NCI-H2107 treated with DMSO at 0.1 percent for 48 hours (cell line): ENCODE data around the gene WNT8B.

ENCODE experiments used
- DNase-seq: peaks from one replicate; lab custom pipeline; 2025; ENCODE audit not compliant: unreplicated experiment; lab: John Stamatoyannopoulos, UW

The WNT8B gene, protein sequence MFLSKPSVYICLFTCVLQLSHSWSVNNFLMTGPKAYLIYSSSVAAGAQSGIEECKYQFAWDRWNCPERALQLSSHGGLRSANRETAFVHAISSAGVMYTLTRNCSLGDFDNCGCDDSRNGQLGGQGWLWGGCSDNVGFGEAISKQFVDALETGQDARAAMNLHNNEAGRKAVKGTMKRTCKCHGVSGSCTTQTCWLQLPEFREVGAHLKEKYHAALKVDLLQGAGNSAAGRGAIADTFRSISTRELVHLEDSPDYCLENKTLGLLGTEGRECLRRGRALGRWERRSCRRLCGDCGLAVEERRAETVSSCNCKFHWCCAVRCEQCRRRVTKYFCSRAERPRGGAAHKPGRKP

DNA sequence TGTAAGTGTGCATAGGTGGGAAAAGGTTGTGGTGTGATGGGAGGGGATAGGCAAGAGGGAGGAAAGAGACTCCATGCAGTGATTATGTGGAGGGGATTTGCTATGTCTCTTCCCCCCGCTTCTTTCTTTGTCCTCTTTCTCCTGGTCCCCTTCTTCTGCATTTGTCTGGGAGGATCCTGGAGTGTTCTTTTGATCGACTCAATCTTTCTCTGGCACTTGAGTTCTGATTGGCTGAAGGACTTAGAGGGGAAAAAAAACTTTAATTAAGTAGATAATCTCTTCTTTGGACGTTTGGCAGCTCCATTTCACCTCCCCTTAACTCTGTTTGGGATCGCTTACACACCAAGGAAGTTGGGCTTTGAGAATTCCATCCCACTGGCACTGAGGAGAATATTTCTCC is at the start of gene WNT8B:
TSS of gene WNT8B (plus strand) at position 301 of the 400 bp plus-strand sequence. CDS start 160 bp downstream, outside the sequence.
- no peak for DNase-seq

DNA sequence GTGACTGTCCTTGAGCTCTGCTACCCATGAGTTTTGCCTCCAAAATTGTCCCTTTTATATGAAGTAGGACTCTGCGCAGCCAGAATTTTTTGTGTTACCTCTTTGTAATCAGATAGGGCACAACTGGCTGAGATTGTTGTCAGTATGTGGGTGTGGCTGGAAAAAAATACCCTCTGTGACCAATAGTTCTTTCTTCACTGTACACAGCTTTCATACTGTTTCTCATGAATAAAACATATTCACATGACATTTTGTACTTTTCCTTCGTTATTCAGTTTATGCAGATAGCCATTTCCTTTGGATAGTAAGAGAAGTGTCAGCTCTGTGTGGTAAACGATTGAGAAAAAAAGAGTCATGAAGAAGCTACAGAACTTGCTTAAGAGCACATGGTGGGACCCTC is 49.6 kb upstream of the WNT8B start:
- DNase-seq = no peak

GRCh38 chr10:100419911-100420449 is 42.8 kb upstream of the WNT8B start:
- DNase-seq = no peak

GRCh38 chr10:100427374-100427773 is 35.4 kb upstream of the WNT8B start:
- DNase-seq = no peak

DNA sequence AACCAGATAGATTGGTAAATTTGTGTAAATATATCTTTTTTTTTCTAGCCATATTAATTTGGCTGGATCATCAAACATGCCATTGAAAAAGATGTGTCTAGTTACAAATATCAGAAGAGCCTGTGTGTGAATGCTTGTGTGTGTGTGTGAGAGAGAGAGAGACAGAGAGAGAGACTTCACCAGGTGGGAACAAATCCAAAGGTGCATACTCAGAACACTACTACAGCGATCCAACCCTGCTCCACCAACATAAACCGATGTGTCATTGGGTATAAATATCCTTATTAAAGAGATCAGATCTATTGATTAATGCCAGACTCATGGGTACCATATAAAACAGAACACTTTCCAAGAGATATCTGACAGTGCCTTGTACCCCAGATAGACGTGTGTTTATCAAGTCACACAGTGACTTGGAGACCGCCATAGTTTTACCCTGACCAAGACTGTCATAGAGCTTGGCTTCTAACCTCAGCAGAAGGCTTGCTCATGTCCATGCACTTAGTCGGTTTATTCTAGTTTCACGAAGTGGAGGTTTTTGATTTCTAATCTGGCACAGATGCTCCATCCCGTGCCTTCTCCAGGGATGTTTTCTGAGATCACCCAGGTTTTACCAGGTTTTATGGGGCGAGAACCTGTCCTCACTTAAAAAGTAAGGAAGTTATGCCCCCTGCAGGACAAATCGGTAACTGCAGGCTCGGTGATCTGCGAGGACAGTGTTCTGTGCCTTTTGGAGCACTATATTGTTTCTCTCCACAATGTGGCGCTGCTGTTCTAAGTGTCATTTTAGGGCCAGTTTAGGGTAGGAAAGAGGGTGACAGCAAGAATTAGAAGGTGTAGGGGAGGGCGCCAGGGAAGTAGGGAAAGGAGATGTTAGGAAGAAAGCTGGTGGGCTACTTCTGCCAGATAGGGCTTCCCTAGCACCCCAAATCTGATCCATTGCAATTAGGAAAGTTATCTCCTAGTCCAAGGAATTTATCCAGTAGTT is 29.3 kb upstream of the WNT8B start:
- peak; percentile 85 for DNase-seq

GRCh38 chr10:100436255-100436654 is 26.6 kb upstream of the WNT8B start:
- no peak for DNase-seq

GRCh38 chr10:100438674-100439315 is 24.0 kb upstream of the WNT8B start:
- no peak for DNase-seq

DNA sequence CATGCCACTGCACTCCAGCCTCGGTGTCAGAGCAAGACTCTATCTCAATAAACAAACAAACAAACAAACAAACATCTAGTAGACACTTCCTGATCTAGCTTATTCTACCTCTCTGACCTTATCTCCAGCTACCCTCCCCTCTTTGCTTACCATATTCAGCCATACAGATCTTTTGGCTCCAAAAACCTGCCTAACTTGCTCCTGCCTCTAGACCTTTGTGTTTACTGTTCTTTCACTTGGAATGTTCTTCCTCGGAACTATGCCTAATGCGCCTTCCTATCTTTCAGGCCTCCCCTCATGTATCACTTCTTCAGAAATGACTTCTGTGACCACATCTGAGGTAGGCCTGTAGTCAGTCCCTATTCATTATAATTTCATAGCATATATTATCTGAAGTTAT is 20.3 kb upstream of the WNT8B start:
- no peak for DNase-seq

GRCh38 chr10:100446130-100446761 is 16.6 kb upstream of the WNT8B start:
- DNase-seq = no peak

DNA sequence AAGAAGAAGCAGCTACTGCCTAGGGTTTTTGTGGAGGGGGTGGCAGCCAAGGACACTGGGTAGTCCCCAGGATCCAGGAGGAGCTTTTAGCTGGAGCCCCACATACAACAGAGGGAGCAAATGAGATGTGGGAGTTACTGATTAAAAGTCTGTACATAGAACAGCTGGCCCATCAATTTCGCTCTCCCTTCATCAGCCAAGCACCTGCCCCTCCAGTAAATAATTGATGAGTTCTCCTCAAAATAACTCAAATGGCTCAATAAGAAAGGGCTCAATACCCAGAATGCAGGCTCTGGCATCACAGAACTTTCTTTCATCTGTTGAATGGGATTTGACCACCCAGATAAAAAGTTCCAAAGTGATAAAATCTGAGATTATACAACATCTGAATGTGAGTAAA is 15.1 kb upstream of the WNT8B start:
- no peak for DNase-seq

- no peak for DNase-seq
These were observed 13.9 kb upstream of the WNT8B start for GRCh38 chr10:100448951-100449350.

DNA sequence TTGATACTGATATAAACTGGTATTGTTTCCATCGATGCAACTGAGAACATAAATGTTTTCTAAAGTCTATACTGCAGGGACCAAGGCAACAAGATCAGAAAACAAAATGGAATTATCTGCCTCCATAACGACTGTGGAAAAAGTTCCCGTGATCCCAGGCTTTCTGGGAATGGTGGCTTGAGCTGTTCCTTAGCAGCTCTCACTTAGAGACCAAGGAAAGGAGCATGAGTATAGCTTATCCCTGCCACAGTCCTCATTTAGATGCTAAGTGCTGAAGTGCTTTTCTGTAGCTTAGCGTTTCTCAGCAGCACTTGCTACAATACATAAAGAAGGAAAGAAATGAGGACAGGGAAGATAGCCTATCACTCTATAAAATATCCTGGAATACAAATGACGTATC is 5.5 kb downstream of the WNT8B start:
- DNase-seq = no peak

- DNase-seq = no peak
These were observed 6.2 kb downstream of the WNT8B start for GRCh38 chr10:100468978-100469377.

- no peak for DNase-seq
These were observed 6.9 kb downstream of the WNT8B start for GRCh38 chr10:100469756-100470155.

DNA sequence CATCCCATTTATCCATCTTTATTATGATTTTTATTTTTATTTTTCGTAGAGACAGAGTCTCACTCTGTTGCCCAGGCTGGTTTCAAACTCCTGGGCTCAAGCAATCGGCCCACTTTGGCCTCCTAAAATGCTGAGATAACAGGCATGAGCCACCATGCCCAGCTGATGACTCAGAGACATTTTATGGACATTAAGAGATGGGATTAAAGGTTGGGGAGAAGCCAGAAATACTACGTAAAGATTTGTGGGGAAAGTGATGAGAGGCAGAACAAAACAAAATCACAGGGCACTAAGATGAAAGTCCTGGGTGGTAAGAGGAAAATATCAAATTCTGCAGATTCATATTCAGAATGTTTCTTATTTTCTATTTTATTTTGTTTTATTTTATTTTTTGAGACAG is 7.6 kb downstream of the WNT8B start:
- no peak for DNase-seq

GRCh38 chr10:100477970-100478369 is 15.2 kb downstream of the WNT8B start:
- no peak for DNase-seq

DNA sequence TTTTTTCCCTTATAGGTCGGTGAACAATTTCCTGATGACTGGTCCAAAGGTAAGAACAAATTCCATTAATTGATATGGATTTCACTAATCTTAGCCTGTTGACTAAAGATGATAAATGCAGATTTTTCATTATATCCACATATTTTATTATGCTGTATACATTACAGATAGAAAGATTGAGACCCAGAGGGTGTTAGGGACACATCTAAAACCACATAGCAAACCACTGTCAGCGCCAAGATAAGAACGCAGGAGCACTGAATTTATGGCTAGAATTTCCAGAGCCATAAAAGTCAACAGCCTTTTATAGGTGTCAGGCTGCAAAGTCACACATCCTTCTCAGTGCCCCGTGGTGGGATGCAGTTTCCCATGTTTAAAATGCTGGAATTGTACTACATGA is 16.2 kb downstream of the WNT8B start:
- DNase-seq = no peak

GRCh38 chr10:100480002-100480401 is 17.2 kb downstream of the WNT8B start:
- DNase-seq = no peak

DNA sequence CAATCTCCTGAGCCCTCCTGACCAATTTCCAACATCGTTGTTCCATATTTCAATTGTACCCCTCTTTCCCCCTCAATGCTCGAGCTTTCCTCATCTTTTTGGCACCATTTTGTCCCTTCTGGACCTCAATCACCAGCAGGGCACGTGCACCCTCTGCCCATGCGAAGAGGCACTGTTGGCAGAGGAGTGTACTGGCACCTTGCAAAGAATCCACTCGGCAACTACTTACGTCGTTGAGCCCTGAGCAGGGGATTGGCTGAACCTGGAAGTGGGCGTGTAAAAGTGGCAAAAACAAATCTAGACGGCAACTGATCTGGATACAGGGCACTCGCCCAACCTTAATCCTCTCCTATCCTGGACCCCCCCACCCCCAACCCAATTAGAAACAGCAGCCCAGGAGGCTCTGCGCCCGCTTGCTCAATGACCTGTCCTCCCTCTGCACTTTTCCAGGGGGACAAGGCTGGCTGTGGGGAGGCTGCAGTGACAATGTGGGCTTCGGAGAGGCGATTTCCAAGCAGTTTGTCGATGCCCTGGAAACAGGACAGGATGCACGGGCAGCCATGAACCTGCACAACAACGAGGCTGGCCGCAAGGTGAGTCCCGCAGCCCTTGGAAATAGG is 18.8 kb downstream of the WNT8B start:
- DNase-seq = peak; percentile 76

GRCh38 chr10:100482181-100482833 is 19.5 kb downstream of the WNT8B start:
- DNase-seq = peak; percentile 37
